Head of caudate nucleus (tissue), 42 donors: Measurements from ENCODE around the gene CD36.

Experiments used
- DNase-seq, 42 donors: peaks; one replicate each; pipeline versions ENCODE4 v3.0.0 to v3.0.0-alpha.2; 2020 to 2021; ENCODE audit warnings: mixed read lengths in 7 of 42
- intact Hi-C: fragments of 100-400 bp; cut with DNase I; formaldehyde crosslinking; loops from one replicate; pipeline ENCODE4 v1.15.0; 2022

Gene CD36

GRCh38 chr7:80622541-80622940 is 15.9 kb upstream of the CD36 start:
- intact Hi-C loops = no loop called here

DNA sequence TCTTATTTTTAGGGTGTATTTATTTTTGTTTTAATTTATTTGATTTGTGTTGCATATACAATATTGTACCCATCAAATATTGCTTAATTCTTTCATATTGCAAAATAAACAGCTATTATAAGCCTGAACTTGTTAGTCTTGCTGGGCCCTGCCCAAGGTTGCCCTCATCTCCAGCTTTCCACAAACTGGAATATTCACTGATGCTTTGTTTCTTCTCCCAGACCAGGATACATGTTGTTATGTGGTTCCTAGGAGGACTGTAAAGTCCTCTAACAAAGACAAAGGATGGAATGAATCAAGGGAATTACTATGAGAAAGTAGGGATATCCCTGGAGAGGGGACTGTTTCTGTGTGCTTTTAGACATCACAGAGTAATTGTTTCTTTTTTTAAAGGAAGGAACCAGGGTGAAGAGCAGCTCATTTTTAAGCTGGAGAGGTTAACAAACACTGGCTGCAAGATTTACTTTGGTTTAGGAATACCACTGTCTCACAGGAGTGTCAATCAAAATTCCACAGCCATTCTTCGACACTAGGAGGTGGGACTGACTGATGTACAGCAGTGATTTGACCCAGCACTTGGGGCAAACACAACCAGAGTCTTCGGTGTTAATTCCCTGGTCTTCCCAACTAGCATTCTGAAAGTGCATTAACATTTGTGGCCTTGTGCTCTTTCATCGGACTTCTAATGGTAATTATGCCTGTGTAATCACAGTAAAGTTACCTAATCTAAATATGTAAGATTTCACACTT is 14.8 kb upstream of the CD36 start:
- intact Hi-C loops = no loop called here
- DNase-seq = no peak

More at GRCh38 chr7:80622541-80622940, 15.9 kb upstream of the CD36 start:
- no peak for DNase-seq

GRCh38 chr7:80624763-80625162 is 13.7 kb upstream of the CD36 start:
- DNase-seq = no peak
- intact Hi-C loops = no loop called here

DNA sequence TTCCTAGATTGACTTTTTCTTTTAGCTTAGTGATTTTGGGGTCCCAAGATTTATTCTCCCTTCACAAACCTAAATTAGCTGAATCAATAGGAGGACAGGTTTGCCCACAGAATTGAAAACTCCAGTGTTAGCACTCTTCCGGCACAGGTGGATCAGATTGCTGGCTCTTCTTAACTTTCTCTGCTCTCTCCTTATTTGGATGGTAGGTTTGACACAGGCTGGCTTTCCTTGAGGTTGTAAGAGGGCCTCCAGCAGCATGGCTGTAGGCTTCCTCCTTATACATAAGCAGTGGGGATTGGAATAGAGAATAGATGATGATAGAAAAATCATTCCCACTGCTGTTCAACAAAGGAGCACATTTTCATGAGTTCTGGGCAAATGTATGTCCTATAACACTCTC is 9.4 kb upstream of the CD36 start:
- DNase-seq = no peak
- intact Hi-C loops = no loop called here

- intact Hi-C loops = no loop called here
- no peak for DNase-seq
Observed at GRCh38 chr7:80630608-80631405, 7.6 kb upstream of the CD36 start.

DNA sequence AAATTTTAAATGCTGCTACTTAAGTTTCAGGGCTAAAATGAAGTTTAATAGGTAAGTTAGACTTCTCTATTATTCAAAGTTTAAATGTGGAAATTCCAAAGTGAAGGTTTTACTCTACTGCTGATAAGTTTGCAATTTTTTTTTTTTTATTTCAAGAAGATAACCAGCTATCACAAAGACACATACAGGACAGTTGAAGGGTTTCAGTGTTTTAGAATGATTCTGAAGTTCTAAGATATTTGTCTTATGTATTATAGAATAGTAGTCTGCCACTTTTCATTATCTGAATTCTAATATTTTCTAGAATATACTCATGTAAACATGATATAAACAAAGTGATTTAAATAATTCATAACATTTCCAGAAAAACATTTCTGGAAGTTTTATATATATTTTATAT is 7.0 kb upstream of the CD36 start:
- intact Hi-C loops = no loop called here
- no peak for DNase-seq

GRCh38 chr7:80632139-80632538 is 6.3 kb upstream of the CD36 start:
- intact Hi-C loops = no loop called here

GRCh38 chr7:80632819-80633218 is 5.6 kb upstream of the CD36 start:
- no peak for DNase-seq
- intact Hi-C loops = no loop called here

More at GRCh38 chr7:80632139-80632538, 6.3 kb upstream of the CD36 start:
- DNase-seq = no peak

GRCh38 chr7:80634505-80634904 is 3.9 kb upstream of the CD36 start:
- no peak for DNase-seq
- intact Hi-C loops = no loop called here

DNA sequence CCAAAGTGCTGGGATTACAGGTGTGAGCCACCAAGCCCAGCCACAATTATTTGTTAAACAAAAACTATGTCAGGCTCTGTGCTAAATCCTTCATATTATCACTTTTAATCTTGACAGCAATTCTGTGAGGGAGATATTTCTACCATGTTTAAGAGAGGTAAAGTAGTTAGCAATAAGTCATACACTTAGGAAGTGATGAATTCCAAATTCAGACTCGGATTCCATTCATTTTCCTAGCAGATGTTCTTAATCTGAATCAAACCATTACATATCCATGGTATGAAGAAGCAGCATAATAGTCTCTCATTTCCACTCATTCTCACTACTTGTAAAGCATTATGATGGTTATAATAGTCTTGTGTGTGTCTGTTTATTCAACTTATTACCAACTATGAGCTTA is 2.9 kb upstream of the CD36 start:
- DNase-seq = no peak
- intact Hi-C loops = no loop called here

DNA sequence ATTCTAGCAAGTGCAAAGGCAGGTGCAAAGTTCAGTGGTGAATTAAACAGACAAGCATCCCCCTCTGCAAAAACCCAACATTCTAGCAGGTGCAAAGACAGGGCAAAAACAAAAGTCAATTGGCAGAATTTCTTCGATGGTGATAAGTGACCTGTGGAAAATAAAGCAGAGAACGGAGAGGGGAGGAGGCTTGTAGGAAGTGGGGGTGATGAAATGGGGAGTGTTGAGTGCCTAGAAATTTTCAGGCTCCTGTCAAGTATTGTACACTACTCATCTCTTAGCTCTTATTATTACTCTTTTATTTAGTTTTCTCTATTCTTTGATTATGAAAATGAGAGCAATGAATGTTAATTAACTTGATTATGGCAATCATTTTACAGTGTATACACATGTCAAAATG is 2.4 kb upstream of the CD36 start:
- DNase-seq = no peak
- intact Hi-C loops = no loop called here

DNA sequence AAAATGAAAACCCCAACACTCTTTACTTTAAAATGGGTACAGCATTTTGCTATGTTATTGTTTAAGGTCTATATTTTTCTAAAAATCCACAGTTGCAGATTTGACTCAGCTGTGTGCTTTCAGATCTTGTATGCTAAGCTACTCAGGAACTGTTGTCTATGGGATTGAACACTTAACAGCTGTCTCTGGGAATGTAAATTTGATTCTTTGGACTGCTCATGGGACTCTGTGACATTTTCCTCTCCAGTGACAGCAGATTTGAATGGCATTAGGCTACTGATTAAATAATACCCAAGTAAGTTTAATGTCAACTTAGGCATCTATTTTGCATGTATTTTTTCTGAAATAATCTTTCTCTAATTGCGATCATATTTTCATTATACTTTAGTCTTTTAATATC is 1.7 kb upstream of the CD36 start:
- no peak for DNase-seq
- intact Hi-C loops = no loop called here

- intact Hi-C loops = no loop called here
- DNase-seq = no peak
Observed at GRCh38 chr7:80637454-80637853, 988 bp upstream of the CD36 start.

GRCh38 chr7:80639011-80639410 is 569 bp downstream of the CD36 start:
- DNase-seq = no peak
- intact Hi-C loops = no loop called here

GRCh38 chr7:80640846-80641245 is 2.4 kb downstream of the CD36 start:
- DNase-seq = no peak
- intact Hi-C loops = no loop called here

DNA sequence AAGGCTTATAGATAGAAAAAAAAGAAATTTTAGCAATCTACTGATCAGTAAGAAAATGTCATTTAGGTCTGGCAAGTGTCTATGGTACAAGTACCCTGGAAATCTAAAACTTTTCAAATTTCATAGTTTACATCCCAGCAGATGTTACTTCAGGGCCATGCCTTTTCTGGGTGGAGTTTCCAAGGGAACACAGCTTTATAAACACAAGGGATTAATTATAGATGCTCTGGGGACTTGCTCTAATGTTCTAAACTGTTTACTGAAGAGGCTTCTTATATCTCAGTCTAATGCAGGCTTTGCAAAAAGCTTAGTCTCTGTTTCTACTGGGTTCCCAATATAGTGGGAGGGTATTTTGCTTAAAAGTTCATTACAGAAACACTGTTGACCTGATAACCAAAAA is 3.1 kb downstream of the CD36 start:
- intact Hi-C loops = no loop called here

DNA sequence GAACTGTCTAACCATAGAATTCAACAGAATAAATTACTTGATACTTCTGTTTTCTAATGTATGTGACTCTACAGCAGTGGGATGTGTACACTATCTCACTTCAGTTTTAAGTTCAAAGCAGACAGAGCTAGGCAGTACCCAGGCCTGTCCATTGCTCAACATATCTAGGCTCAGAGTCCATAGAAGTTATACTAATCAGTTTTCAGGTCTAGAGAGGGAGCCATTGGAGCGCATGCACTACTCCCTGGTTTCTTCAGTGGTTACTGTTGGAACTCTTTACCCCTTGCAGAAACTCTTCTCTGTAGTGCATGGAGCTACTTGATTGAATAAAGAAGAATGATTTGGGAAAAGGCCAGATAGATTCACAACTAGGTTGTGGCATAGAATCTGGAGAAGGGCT is 4.4 kb downstream of the CD36 start:
- DNase-seq = no peak
- intact Hi-C loops = no loop called here

More for the DNA sequence above, 3.1 kb downstream of the CD36 start:
- DNase-seq = no peak

GRCh38 chr7:80643336-80643915 is 5.0 kb downstream of the CD36 start:
- DNase-seq = no peak
- intact Hi-C loops = no loop called here

DNA sequence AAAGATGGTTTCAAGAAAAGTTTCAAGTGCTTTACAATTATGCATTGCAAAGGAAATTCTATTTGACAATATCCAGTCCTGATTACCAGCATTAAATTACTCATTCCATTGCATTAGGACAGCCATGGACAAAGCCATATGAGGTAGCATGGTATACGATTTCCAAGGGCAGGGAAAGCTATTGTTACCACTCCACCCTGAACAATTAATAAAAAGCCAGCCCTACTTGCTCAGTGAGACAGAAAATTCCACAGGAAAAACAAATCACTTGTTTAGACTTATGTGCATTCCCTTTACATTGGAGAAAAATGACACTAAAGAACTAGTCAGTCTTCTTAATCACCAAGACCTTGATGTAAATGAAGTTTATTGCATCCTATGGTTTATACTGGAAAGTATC is 5.6 kb downstream of the CD36 start:
- intact Hi-C loops = no loop called here
- no peak for DNase-seq

GRCh38 chr7:80646083-80646865 is 7.8 kb downstream of the CD36 start:
- DNase-seq = no peak
- intact Hi-C loops = no loop called here
